GM19372 (cell line): Measurements from ENCODE around the gene SLC16A7.

ENCODE experiments used
- ATAC-seq: cut with Tn5 transposase; IDR thresholded peaks from one replicate; pipeline ENCODE4 v1.9.1; 2021; ENCODE audit warnings: mild to moderate bottlenecking, low read depth, moderate library complexity; ENCODE audit not compliant: unreplicated experiment

The SLC16A7 gene

GRCh38 chr12:59620326-59620725, 24.5 kb downstream of the SLC16A7 start:
- peak; percentile 51 for ATAC-seq

GRCh38 chr12:59624732-59625460, 29.1 kb downstream of the SLC16A7 start:
- no peak for ATAC-seq

GRCh38 chr12:59626382-59626781, 30.6 kb downstream of the SLC16A7 start:
- ATAC-seq = no peak

GRCh38 chr12:59627582-59627981, 31.8 kb downstream of the SLC16A7 start:
- no peak for ATAC-seq

- ATAC-seq = no peak
These were observed 34.1 kb downstream of the SLC16A7 start for GRCh38 chr12:59629890-59630289.

GRCh38 chr12:59632408-59632807, 36.6 kb downstream of the SLC16A7 start:
- ATAC-seq = no peak

GRCh38 chr12:59634254-59634653, 38.4 kb downstream of the SLC16A7 start:
- ATAC-seq = no peak

GRCh38 chr12:59636945-59637691, 41.3 kb downstream of the SLC16A7 start:
- peak; percentile 71 for ATAC-seq

GRCh38 chr12:59637692-59638070, 41.9 kb downstream of the SLC16A7 start:
- no peak for ATAC-seq

GRCh38 chr12:59643550-59643949, 47.7 kb downstream of the SLC16A7 start:
- ATAC-seq = no peak

GRCh38 chr12:59645242-59645641, 49.4 kb downstream of the SLC16A7 start:
- no peak for ATAC-seq

- no peak for ATAC-seq
These were observed 50.8 kb downstream of the SLC16A7 start for GRCh38 chr12:59646636-59647035.

GRCh38 chr12:59649203-59649602, 53.4 kb downstream of the SLC16A7 start:
- ATAC-seq = no peak

- ATAC-seq = no peak
These were observed 54.9 kb downstream of the SLC16A7 start for GRCh38 chr12:59650588-59651228.

- no peak for ATAC-seq
These were observed 55.5 kb downstream of the SLC16A7 start for GRCh38 chr12:59651229-59651920.

- no peak for ATAC-seq
These were observed 56.3 kb downstream of the SLC16A7 start for GRCh38 chr12:59652130-59652529.

GRCh38 chr12:59654061-59654460, 58.2 kb downstream of the SLC16A7 start:
- ATAC-seq = no peak

GRCh38 chr12:59657266-59657665, 61.4 kb downstream of the SLC16A7 start:
- no peak for ATAC-seq

GRCh38 chr12:59657711-59658110, 61.9 kb downstream of the SLC16A7 start:
- no peak for ATAC-seq

GRCh38 chr12:59660148-59660547, 64.3 kb downstream of the SLC16A7 start:
- ATAC-seq = no peak
